NB4 (cell line): ENCODE measurements around the gene RRP8.

Experiments used
- DNase-seq: peaks from one replicate; pipeline ENCODE4 v3.0.0; 2010; ENCODE audit warnings: low read depth
- H3K4me3 ChIP-seq: one replicate; pipeline ENCODE4 v1.5.1; 2011; ENCODE audit warnings: mild to moderate bottlenecking, low read depth, low read length, moderate library complexity
- CTCF ChIP-seq: IDR thresholded peaks from one replicate; pipeline ENCODE4 v1.5.1; 2012; ENCODE audit warnings: low read depth, low read length
- MYC ChIP-seq: IDR thresholded peaks from 2 replicates; pipeline ENCODE4 v1.6.1; 2011; ENCODE audit warnings: low read depth, low read length
- POLR2A ChIP-seq: IDR thresholded peaks from 2 replicates; pipeline ENCODE4 v1.6.1; 2011; ENCODE audit warnings: mild to moderate bottlenecking; ENCODE audit not compliant: insufficient read length; ENCODE audit errors: extremely low read depth
- TF ChIP-seq, protein P1 (sequence below): IDR thresholded peaks from 2 replicates; pipeline ENCODE4 v1.6.1; 2011; ENCODE audit warnings: low read depth, low read length

The RRP8 gene

DNA sequence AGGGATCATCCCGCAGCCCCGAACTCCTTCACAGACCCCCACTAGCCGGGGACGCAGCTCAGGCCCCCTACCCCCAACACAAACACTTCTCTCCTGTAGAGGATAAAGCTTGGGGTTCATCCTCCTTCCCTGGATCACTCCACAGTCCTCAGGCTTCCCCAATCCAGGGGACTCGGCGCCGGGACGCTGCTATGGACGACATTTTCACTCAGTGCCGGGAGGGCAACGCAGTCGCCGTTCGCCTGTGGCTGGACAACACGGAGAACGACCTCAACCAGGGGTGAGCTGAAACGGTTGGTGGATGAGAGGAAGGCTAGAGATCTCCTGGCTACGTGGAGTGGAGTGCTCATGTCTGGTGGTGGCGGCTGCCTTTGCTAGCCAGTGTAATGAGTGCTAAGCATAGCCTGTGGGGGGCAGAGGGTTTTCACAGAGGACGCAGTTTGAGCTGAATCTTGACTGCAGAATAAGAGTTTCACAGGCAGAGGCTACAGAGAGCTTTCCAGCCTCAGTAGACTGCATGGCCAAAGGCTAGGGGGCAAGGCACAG is 738 bp upstream of the RRP8 start:
- TF ChIP-seq, protein P1, sequence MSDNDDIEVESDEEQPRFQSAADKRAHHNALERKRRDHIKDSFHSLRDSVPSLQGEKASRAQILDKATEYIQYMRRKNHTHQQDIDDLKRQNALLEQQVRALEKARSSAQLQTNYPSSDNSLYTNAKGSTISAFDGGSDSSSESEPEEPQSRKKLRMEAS = peak; percentile 56; the same call in 1 of the 2 replicates
- TF ChIP-seq CTCF (peak; percentile 38), POLR2A (peak; percentile 20), MYC (peak; percentile 35; the same call in 1 of the 2 replicates)

DNA sequence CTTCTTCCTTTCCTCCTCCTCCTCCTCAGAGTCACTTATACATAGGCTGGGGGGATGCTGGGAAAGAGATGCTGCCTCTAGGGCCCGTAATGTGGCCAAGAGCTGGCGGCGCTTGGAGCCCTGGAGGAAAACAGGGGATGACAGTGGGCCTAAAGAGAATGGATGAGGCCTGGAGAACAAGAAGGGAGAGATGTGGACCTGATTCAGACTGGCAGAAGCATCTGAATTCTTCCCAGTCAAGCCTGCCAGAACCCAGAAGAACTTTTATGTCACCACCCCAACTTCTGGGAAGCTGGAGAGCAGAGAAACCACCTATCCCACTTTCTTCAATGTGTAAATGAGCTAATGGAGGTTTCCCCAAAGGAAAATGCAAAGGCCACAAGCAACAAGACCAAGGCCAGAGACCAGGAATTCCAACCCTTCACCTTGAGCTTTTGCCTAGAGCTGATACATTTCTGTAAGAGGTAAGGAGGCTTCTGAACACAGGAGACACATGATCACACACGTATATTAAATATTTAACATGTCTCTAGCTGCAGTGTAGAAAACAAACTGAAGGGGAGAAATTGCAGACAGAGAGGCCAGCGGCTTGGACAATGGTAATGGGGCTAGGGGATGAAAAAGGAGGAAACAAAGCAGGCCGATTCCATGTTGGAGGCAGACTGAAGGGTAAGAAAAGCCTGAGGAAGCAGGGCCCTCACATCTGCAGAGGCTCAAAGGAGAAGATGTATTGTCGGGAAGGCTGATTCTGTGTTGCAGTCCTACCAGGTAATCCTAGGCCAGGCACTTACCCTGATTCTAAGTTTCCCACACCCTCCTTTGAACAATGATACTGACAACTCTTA is 1.1 kb downstream of the RRP8 start:
- no peak for DNase-seq
- no peak for TF ChIP-seq CTCF
- TF ChIP-seq POLR2A = no peak
- TF ChIP-seq, protein P1 = no peak
- no peak for TF ChIP-seq MYC

More for the DNA sequence above, 738 bp upstream of the RRP8 start:
- peak overlapping the region; percentile 91 for H3K4me3 ChIP-seq
- DNase-seq = peak; percentile 86

GRCh38 chr11:6601041-6601461 is 2.4 kb downstream of the RRP8 start:
- DNase-seq = no peak
- H3K4me3 ChIP-seq = no peak overlapping the region
- TF ChIP-seq CTCF (no peak), POLR2A (no peak)

More for the DNA sequence above, 1.1 kb downstream of the RRP8 start:
- H3K4me3 ChIP-seq = peak overlapping the region; percentile 100

DNA sequence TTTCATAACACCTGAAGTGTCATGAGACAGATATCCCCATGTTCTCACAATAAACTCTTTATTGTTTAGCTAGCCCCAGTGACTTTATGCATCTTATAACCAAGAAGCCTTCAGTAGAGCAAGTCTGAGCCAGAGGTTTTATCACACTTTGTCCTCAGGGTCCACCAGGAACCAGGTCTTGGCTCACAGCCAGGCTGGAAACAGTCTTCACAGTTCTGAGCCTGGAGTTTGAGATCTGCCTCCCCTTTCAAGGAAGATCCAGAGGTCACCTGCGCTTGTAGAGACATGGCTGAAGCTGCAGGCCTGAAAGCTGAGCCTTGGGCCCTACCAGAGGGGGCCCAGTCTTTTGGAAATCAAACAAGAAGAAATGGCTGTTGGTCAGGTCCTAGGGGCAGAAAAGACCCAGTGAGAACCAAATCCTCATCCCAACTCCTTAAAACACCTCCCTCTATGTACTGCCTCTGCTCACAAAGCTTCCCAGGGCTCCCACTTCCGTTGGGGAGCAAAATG is 3.5 kb downstream of the RRP8 start:
- H3K4me3 ChIP-seq = no peak overlapping the region
- DNase-seq = no peak
- no peak for TF ChIP-seq MYC
- TF ChIP-seq POLR2A = no peak
- TF ChIP-seq, protein P1 = no peak
- no peak for TF ChIP-seq CTCF

DNA sequence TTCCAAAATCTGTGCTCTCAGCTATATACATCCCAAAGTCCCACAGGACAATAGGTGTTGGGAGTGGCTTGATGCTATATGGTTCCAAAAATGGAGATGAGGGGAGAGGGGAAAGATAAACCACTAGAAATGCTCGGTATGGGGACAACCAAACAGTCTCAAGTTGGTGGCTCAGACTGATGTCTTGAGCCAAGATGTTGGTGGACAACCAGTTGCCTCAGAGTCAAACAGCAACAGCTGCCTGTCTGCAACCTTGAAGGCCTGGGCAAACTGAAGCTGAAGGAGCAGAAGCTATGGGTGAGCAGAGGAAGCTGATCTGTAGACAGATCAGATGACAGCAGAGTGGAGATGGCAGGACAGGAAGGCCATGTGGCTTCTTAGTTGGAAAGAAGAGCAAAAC is 4.0 kb downstream of the RRP8 start:
- no peak for TF ChIP-seq MYC
- TF ChIP-seq CTCF = no peak
- TF ChIP-seq, protein P1 = no peak
- no peak for TF ChIP-seq POLR2A
- no peak for DNase-seq
- no peak overlapping the region for H3K4me3 ChIP-seq
